H9 (cell line): ENCODE measurements around the gene CEMIP. TPM values are rescaled to one million over a fixed set of nuclear protein-coding genes. Genes with fewer than 3 reads are reported as not detected.

Experiments
- DNase-seq: peaks from one replicate; pipeline ENCODE4 v3.0.0-alpha.2; 2017
- H2AFZ ChIP-seq: one replicate; pipeline ENCODE4 v1.6.1; 2013; ENCODE audit warnings: mild to moderate bottlenecking, low read length, control low read depth, moderate library complexity
- H2AK5ac ChIP-seq: 2 replicates; pipeline ENCODE4 v1.6.1; 2013; ENCODE audit warnings: low read length, control low read depth, mixed read lengths; ENCODE audit not compliant: insufficient read length
- H2BK120ac ChIP-seq: one replicate; pipeline ENCODE4 v1.6.1; 2013; ENCODE audit warnings: low read depth, mild to moderate bottlenecking, low read length, control low read depth, inconsistent platforms; ENCODE audit not compliant: poor library complexity, severe bottlenecking
- H2BK12ac ChIP-seq: 2 replicates; pipeline ENCODE4 v1.6.1; 2013; ENCODE audit warnings: low read length, control low read depth, mixed read lengths, low read depth; ENCODE audit not compliant: insufficient read length
- H2BK15ac ChIP-seq: 2 replicates; pipeline ENCODE4 v1.6.1; 2013; ENCODE audit warnings: low read depth, low read length, control low read depth
- H2BK20ac ChIP-seq: one replicate; pipeline ENCODE4 v1.6.1; 2013; ENCODE audit warnings: low read depth, mild to moderate bottlenecking, low read length, control low read depth, inconsistent platforms; ENCODE audit not compliant: poor library complexity, severe bottlenecking
- H2BK5ac ChIP-seq: 2 replicates; pipeline ENCODE4 v1.6.1; 2013; ENCODE audit warnings: low read length, control low read depth, mixed read lengths; ENCODE audit not compliant: insufficient read length
- H3K14ac ChIP-seq: 2 replicates; pipeline ENCODE4 v1.6.1; 2013; ENCODE audit warnings: low read length, control low read depth; ENCODE audit not compliant: insufficient read depth
- H3K18ac ChIP-seq: 2 replicates; pipeline ENCODE4 v1.6.1; 2013; ENCODE audit warnings: low read depth, mild to moderate bottlenecking, mixed read lengths, low read length, control low read depth; ENCODE audit not compliant: insufficient read length
- H3K23ac ChIP-seq: 2 replicates; pipeline ENCODE4 v1.6.1; 2013; ENCODE audit warnings: low read length, control low read depth, mixed read lengths, low read depth; ENCODE audit not compliant: insufficient read length
- H3K23me2 ChIP-seq: 2 replicates; pipeline ENCODE4 v1.6.1; 2013; ENCODE audit warnings: low read depth, mild to moderate bottlenecking, mixed read lengths, low read length, control low read depth; ENCODE audit not compliant: insufficient read length, poor library complexity, severe bottlenecking
- H3K27ac ChIP-seq: 2 replicates; pipeline ENCODE4 v1.5.1; 2013; ENCODE audit warnings: low read length, control low read depth, mixed read lengths, low read depth; ENCODE audit not compliant: insufficient read length
- H3K27me3 ChIP-seq: 2 replicates; pipeline ENCODE4 v1.6.1; 2013; ENCODE audit warnings: low read length, control low read depth, inconsistent platforms; ENCODE audit not compliant: insufficient read depth
- H3K4ac ChIP-seq: 2 replicates; pipeline ENCODE4 v1.6.1; 2013; ENCODE audit warnings: low read depth, mild to moderate bottlenecking, control low read depth, inconsistent platforms, low read length, moderate library complexity
- H3K4me1 ChIP-seq: 2 replicates; pipeline ENCODE4 v1.6.1; 2013; ENCODE audit warnings: low read length, control low read depth, inconsistent platforms; ENCODE audit not compliant: insufficient read depth
- H3K4me2 ChIP-seq: 2 replicates; pipeline ENCODE4 v1.6.1; 2013; ENCODE audit warnings: low read length, control low read depth, mixed read lengths; ENCODE audit not compliant: insufficient read length, insufficient read depth
- H3K56ac ChIP-seq: 2 replicates; pipeline ENCODE4 v1.6.1; 2013; ENCODE audit warnings: low read depth, mild to moderate bottlenecking, mixed read lengths, low read length, control low read depth; ENCODE audit not compliant: insufficient read length
- H3K79me1 ChIP-seq: 2 replicates; pipeline ENCODE4 v1.6.1; 2013; ENCODE audit warnings: low read depth, mild to moderate bottlenecking, moderate library complexity, low read length, control low read depth, inconsistent platforms; ENCODE audit not compliant: insufficient read depth, poor library complexity, severe bottlenecking
- H3K79me2 ChIP-seq: 2 replicates; pipeline ENCODE4 v1.6.1; 2013; ENCODE audit warnings: low read length, control low read depth, inconsistent platforms; ENCODE audit not compliant: insufficient read depth
- H3K9ac ChIP-seq: 2 replicates; pipeline ENCODE4 v1.6.1; 2013; ENCODE audit warnings: low read length, control low read depth, mixed read lengths; ENCODE audit not compliant: insufficient read length; ENCODE audit errors: extremely low read depth
- H3K9me3 ChIP-seq: one replicate; pipeline ENCODE4 v1.6.1; 2013; ENCODE audit warnings: low read depth, low read length, inconsistent platforms; ENCODE audit not compliant: control insufficient read depth
- H3T11ph ChIP-seq: one replicate; pipeline ENCODE4 v1.6.1; 2013; ENCODE audit warnings: mild to moderate bottlenecking, low read length, control low read depth, inconsistent platforms
- H4K20me1 ChIP-seq: one replicate; pipeline ENCODE4 v1.6.1; 2013; ENCODE audit not compliant: control insufficient read depth, insufficient read length, insufficient read depth
- H4K5ac ChIP-seq: 2 replicates; pipeline ENCODE4 v1.6.1; 2013; ENCODE audit warnings: low read depth, mild to moderate bottlenecking, mixed read lengths, low read length, control low read depth; ENCODE audit not compliant: insufficient read length
- H4K8ac ChIP-seq: replicated peaks from 2 replicates; pipeline ENCODE4 v1.6.1; 2013; ENCODE audit warnings: low read length, control low read depth, mixed read lengths, low read depth; ENCODE audit not compliant: insufficient read length
- H4K91ac ChIP-seq: 2 replicates; pipeline ENCODE4 v1.6.1; 2013; ENCODE audit warnings: low read depth, mild to moderate bottlenecking, moderate library complexity, mixed read lengths, low read length, control low read depth; ENCODE audit not compliant: insufficient read length
- H3K27ac Mint-ChIP-seq, 3 experiments: 2 replicates in 2 of 3; 3 replicates in 1 of 3; pipeline ENCODE4 v1.8.0; 2020 to 2021; ENCODE audit warnings: mixed read lengths in 3 of 3, mild to moderate bottlenecking in 1 of 3, moderate library complexity in 1 of 3
- H3K27me3 Mint-ChIP-seq: 2 replicates; pipeline ENCODE4 v1.8.0; 2021; ENCODE audit warnings: low read depth, mild to moderate bottlenecking, moderate library complexity, mixed read lengths
- H3K36me3 Mint-ChIP-seq, 3 experiments: 2 replicates in 2 of 3; 3 replicates in 1 of 3; pipeline ENCODE4 v1.8.0; 2020 to 2021; ENCODE audit warnings: low read depth in 3 of 3, mixed read lengths in 3 of 3; ENCODE audit not compliant: insufficient read depth in 1 of 3
- H3K4me1 Mint-ChIP-seq, 2 experiments: 2 replicates each; pipeline ENCODE4 v1.8.0; 2020; ENCODE audit warnings: mixed read lengths in 2 of 2
- H3K4me3 Mint-ChIP-seq, 2 experiments: 2 replicates in 1 of 2; 3 replicates in 1 of 2; pipeline ENCODE4 v1.8.0; 2020 to 2021; ENCODE audit warnings: mild to moderate bottlenecking in 2 of 2, mixed read lengths in 2 of 2, moderate library complexity in 1 of 2
- H3K9me3 Mint-ChIP-seq, 2 experiments: 2 replicates in 1 of 2; 3 replicates in 1 of 2; pipeline ENCODE4 v1.8.0; 2020; ENCODE audit warnings: mild to moderate bottlenecking in 2 of 2, mixed read lengths in 2 of 2, moderate library complexity in 1 of 2
- WGBS: extraction: QIAGEN DNeasy Blood & Tissue Kit; methylation state at CpG from one replicate; pipeline ENCODE4 v1.1.7; 2013; ENCODE audit warnings: missing lambda C conversion rate, low lambda C conversion rate, mixed read lengths; ENCODE audit not compliant: insufficient read length; ENCODE audit errors: extremely low coverage; 5-methylcytosine and 5-hydroxymethylcytosine counted together
- total RNA-seq: library from RNA; stranded (reverse); gene quantifications from 2 replicates; pipeline ENCODE4 v1.2.1, GENCODE V29; 2021
- TF ChIP-seq, protein P1 (sequence below): fragments of 200-600 bp; sonication (generic); conservative IDR thresholded peaks from 3 replicates; pipeline ENCODE4 v1.8.0; 2021; ENCODE audit warnings: antibody characterized with exemption, mild to moderate bottlenecking

The CEMIP gene
- total RNA-seq, 1 experiment from 2014 or later = 0.09 TPM

DNA sequence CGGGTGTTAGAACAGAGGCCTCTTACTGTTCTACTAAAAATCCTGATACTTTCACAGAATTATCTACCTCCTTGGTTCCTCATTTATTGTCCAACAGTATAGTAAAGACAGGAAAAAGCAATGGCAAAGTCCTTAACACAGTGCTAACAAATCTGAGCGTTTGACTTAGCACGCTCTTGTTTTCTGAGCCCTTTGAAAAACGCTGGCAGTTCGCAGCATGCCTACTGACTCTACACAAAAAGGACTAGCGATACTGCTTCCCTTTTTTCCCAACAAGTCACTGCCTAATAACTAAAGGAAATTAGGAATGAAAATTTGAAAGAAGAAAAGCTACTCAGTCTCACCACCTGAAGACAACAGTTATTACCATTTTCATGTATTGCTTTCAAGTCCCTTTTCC lies 34.8 kb upstream of the CEMIP start:
- Histone ChIP-seq H2BK12ac (no peak overlapping the region), H3K4me1 (peaks cover 5% of the 10 kb centered on the region; the same call in 1 of the 2 replicates), H3K79me2 (no peaks in the 10 kb centered on the region), H3K27ac (no peak overlapping the region), H2AK5ac (no peak overlapping the region), H2BK5ac (no peak overlapping the region), H2BK20ac (no peak overlapping the region), H4K20me1 (no peaks in the 10 kb centered on the region), H3K4ac (no peak overlapping the region), H2BK120ac (no peak overlapping the region), H3K4me2 (peak overlapping the region; percentile 18), H2BK15ac (no peak overlapping the region), H3K9me3 (no peaks in the 10 kb centered on the region), H3K79me1 (no peaks in the 10 kb centered on the region), H3K23me2 (no peaks in the 10 kb centered on the region), H3K27me3 (no peaks in the 10 kb centered on the region), H3K56ac (no peak overlapping the region), H4K5ac (no peak overlapping the region), H4K91ac (no peak overlapping the region), H2AFZ (no peak overlapping the region), H3T11ph (no peak overlapping the region), H3K9ac (no peak overlapping the region), H3K23ac (no peak overlapping the region), H4K8ac (no peak overlapping the region), H3K18ac (no peak overlapping the region), H3K14ac (no peak overlapping the region)
- no CpG with 5 or more reads among the region's 6 CpGs for WGBS
- Mint-ChIP-seq H3K4me1 (peaks cover 25 to 31% of the 10 kb centered on the region in 2 experiments), H3K36me3 (peaks cover 0 to 9% (median 5%) of the 10 kb centered on the region in 3 experiments), H3K27me3 (0 out of 2 replicates have a peak, but pooled peaks cover 2% of the 10 kb centered on the region), H3K9me3 (peaks cover 2 to 8% of the 10 kb centered on the region in 2 experiments; a peak in 1 of 5 replicates), H3K4me3 (no peak overlapping the region), H3K27ac (peak overlapping the region in 1 of 3 experiments; percentile 37; a peak in 1 of 7 replicates)
- DNase-seq = no peak
- TF ChIP-seq, protein P1, sequence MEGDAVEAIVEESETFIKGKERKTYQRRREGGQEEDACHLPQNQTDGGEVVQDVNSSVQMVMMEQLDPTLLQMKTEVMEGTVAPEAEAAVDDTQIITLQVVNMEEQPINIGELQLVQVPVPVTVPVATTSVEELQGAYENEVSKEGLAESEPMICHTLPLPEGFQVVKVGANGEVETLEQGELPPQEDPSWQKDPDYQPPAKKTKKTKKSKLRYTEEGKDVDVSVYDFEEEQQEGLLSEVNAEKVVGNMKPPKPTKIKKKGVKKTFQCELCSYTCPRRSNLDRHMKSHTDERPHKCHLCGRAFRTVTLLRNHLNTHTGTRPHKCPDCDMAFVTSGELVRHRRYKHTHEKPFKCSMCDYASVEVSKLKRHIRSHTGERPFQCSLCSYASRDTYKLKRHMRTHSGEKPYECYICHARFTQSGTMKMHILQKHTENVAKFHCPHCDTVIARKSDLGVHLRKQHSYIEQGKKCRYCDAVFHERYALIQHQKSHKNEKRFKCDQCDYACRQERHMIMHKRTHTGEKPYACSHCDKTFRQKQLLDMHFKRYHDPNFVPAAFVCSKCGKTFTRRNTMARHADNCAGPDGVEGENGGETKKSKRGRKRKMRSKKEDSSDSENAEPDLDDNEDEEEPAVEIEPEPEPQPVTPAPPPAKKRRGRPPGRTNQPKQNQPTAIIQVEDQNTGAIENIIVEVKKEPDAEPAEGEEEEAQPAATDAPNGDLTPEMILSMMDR = no peak
